ENCODE data around the gene CES3.
A peak's percentile ranks its signal among the peaks of the same experiment; 100 is the strongest.
"Not testable (repeated sequence)": the region's sequence is repeated elsewhere in the genome, so short reads cannot be mapped to it uniquely, and the experiment has no call there.

The CES3 gene

DNA sequence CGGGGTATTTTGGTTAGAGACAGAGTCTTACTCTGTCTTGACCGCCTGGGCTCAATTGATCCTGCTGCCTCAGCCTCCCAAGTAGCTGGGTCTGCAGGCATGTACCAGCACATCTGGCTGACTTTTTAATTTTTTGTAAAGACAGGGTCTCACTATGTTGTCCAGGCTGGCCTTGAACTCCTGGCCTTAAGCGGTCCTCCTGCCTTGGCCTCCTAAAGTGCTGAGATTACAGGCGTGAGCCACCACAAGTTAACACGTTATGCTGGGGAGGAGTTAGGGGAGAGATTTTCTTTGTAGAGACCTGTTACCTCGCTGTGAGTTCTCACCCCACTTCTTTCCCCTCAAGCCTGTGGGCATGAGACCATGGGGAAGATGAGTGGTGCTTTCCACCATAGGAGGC lies 25.5 kb downstream of the CES3 start:
- TF ChIP-seq CTCF (IDR thresholded peaks at IDR 0.05; ENCODE audit: low read depth, low read length), result no peak
- H3K4me3 ChIP-seq (ENCODE audit: low read depth, low read length), result no peak overlapping the region

GRCh38 chr16:66988197-66988788 lies 27.2 kb downstream of the CES3 start, which contains the start of gene CES4A:
Gene CES4A, plus strand, starts transcription at chr16:66988589. Its CDS starts 184 bp downstream, at chr16:66988773.
- in situ Hi-C loops (cut with HindIII; ENCODE audit: low sequenced_read_pairs), result no loop called here
- no peak for DNase-seq (ENCODE audit: low read depth, low spot score)
- no peak for TF ChIP-seq CTCF (IDR thresholded peaks at IDR 0.05; ENCODE audit: low read depth, low read length)
- H3K4me3 ChIP-seq (ENCODE audit: low read depth, low read length), result no peak within 1 kb of the TSS

More for the DNA sequence above, 25.5 kb downstream of the CES3 start:
- DNase-seq (ENCODE audit: low read depth, low spot score), result no peak
- in situ Hi-C loops (cut with HindIII; ENCODE audit: low sequenced_read_pairs), result no loop called here

GRCh38 chr16:66991545-66992077 lies 30.5 kb downstream of the CES3 start:
- no peak overlapping the region for H3K4me3 ChIP-seq (ENCODE audit: low read depth, low read length)
- no peak for DNase-seq (ENCODE audit: low read depth, low spot score)
- TF ChIP-seq CTCF (IDR thresholded peaks at IDR 0.05; ENCODE audit: low read depth, low read length), result no peak
- in situ Hi-C loops (cut with HindIII; ENCODE audit: low sequenced_read_pairs), result no loop called here

DNA sequence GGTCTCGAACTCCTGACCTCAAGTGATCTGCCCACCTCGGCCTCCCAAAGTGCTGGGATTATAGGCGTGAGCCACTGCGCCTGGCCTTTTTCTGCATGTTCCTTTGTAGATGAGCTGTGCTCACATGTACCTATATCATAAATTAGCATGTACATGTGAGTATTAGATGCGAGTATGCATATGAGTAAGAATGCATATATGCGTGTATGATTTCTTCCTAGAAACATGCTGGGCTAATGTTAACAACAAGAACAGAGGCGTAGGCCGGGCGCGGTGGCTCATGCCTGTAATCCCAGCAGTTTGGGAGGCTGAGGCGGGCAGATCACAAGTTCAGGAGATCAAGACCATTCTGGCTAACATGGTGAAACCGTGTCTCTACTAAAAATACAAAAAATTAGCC lies 32.5 kb downstream of the CES3 start:
- in situ Hi-C loops (cut with HindIII; ENCODE audit: low sequenced_read_pairs); DNase-seq (ENCODE audit: low read depth, low spot score); H3K4me3 ChIP-seq (ENCODE audit: low read depth, low read length): not testable (repeated sequence)

GRCh38 chr16:66996324-66996982 lies 35.4 kb downstream of the CES3 start:
- no peak for TF ChIP-seq CTCF (IDR thresholded peaks at IDR 0.05; ENCODE audit: low read depth, low read length)
- DNase-seq (ENCODE audit: low read depth, low spot score), result peak; percentile 76
- no peak overlapping the region for H3K4me3 ChIP-seq (ENCODE audit: low read depth, low read length)
- in situ Hi-C loops (cut with HindIII; ENCODE audit: low sequenced_read_pairs), result no loop called here

GRCh38 chr16:66996983-66997358 lies 35.9 kb downstream of the CES3 start:
- TF ChIP-seq CTCF (IDR thresholded peaks at IDR 0.05; ENCODE audit: low read depth, low read length), result no peak
- H3K4me3 ChIP-seq (ENCODE audit: low read depth, low read length), result no peak overlapping the region
- no peak for DNase-seq (ENCODE audit: low read depth, low spot score)
- in situ Hi-C loops (cut with HindIII; ENCODE audit: low sequenced_read_pairs), result no loop called here

Data from astrocyte of the spinal cord (primary cell).